PC-9 (cell line): ENCODE results near the gene OAS2. TPM values are rescaled to one million over a fixed set of nuclear protein-coding genes. Genes with fewer than 3 reads are reported as not detected.

Source experiments
- BruUV-seq: library from RNA; stranded (reverse); fragments of 400-500 nt; replicated peaks from 2 replicates; lab custom pipeline; 2021; lab: Mats Ljungman, UMichigan
- CTCF ChIA-PET: fragments of 300-600 bp; sonication (Branson Sonifier 250); formaldehyde crosslinking; loops from one replicate; lab custom pipeline; 2022; ENCODE audit warnings: antibody characterized with exemption; lab: Charles Lee
- POLR2A ChIA-PET: fragments of 300-600 bp; sonication (Branson Sonifier 250); formaldehyde crosslinking; loops from one replicate; lab custom pipeline; 2022; ENCODE audit warnings: antibody characterized with exemption; ENCODE audit not compliant: unreplicated experiment; lab: Charles Lee
- DNase-seq, 2 experiments: peaks; one replicate each; pipeline versions ENCODE4 v3.0.0 to v3.0.0-alpha.2; 2015 to 2022; ENCODE audit warnings: mixed read lengths in 1 of 2
- H2AFZ ChIP-seq: fragments of 200-600 bp; sonication (generic); 2 replicates; pipeline ENCODE4 v1.8.1; 2017; ENCODE audit warnings: antibody characterized with exemption
- H3F3A ChIP-seq: fragments of 200-600 bp; sonication (generic); 2 replicates; pipeline ENCODE4 v1.8.1; 2017; ENCODE audit warnings: antibody characterized with exemption, mild to moderate bottlenecking, low read depth; ENCODE audit not compliant: insufficient read depth
- H3K27ac ChIP-seq: fragments of 200-600 bp; sonication (generic); 2 replicates; pipeline ENCODE4 v1.6.1; 2016; ENCODE audit warnings: mixed run types
- H3K27me3 ChIP-seq: fragments of 200-600 bp; sonication (generic); 2 replicates; pipeline ENCODE4 v1.6.1; 2016; ENCODE audit warnings: low read depth, mixed run types; ENCODE audit not compliant: insufficient read depth
- H3K36me3 ChIP-seq: fragments of 200-600 bp; sonication (generic); 2 replicates; pipeline ENCODE4 v1.6.1; 2016; ENCODE audit warnings: low read depth, mixed run types
- H3K4me1 ChIP-seq: fragments of 200-600 bp; sonication (generic); replicated peaks from 2 replicates; pipeline ENCODE4 v1.6.1; 2016; ENCODE audit warnings: mixed run types; ENCODE audit not compliant: insufficient read depth
- H3K4me2 ChIP-seq: fragments of 200-600 bp; sonication (generic); 2 replicates; pipeline ENCODE4 v1.6.1; 2017; ENCODE audit warnings: mixed run types
- H3K4me3 ChIP-seq: fragments of 200-600 bp; sonication (generic); 2 replicates; pipeline ENCODE4 v1.6.1; 2016; ENCODE audit warnings: mixed run types
- H3K79me2 ChIP-seq: fragments of 200-600 bp; sonication (generic); 2 replicates; pipeline ENCODE4 v1.6.1; 2017; ENCODE audit warnings: low read depth, mixed run types
- H3K9me2 ChIP-seq: fragments of 200-600 bp; sonication (generic); 2 replicates; pipeline ENCODE4 v1.8.1; 2017; ENCODE audit warnings: mild to moderate bottlenecking; ENCODE audit not compliant: insufficient read depth
- H3K9me3 ChIP-seq: fragments of 200-600 bp; sonication (generic); 2 replicates; pipeline ENCODE4 v1.8.1; 2016; ENCODE audit warnings: low read depth; ENCODE audit not compliant: insufficient read depth
- H4K20me1 ChIP-seq: fragments of 200-600 bp; sonication (generic); 2 replicates; pipeline ENCODE4 v1.8.1; 2017; ENCODE audit not compliant: insufficient read depth
- CTCF ChIP-seq: fragments of 200-600 bp; sonication (generic); conservative IDR thresholded peaks from 2 replicates; pipeline ENCODE4 v1.6.1; 2017; ENCODE audit warnings: mixed run types, antibody characterized with exemption, mild to moderate bottlenecking, moderate library complexity
- EZH2 ChIP-seq: fragments of 200-600 bp; sonication (generic); IDR thresholded peaks from 2 replicates; pipeline ENCODE4 v1.8.0; 2017; ENCODE audit warnings: antibody characterized with exemption, low read depth
- intact Hi-C: fragments of 100-400 bp; cut with micrococcal nuclease; formaldehyde crosslinking; loops from one replicate; pipeline ENCODE4 v1.10.0; 2022; ENCODE audit not compliant: unreplicated experiment
- total RNA-seq: library from RNA; stranded (reverse); gene quantifications from 2 replicates; pipeline ENCODE4 v1.2.3, GENCODE V29; 2021

OAS2 gene
- total RNA-seq, 1 experiment from 2014 or later: 0.98 TPM

DNA sequence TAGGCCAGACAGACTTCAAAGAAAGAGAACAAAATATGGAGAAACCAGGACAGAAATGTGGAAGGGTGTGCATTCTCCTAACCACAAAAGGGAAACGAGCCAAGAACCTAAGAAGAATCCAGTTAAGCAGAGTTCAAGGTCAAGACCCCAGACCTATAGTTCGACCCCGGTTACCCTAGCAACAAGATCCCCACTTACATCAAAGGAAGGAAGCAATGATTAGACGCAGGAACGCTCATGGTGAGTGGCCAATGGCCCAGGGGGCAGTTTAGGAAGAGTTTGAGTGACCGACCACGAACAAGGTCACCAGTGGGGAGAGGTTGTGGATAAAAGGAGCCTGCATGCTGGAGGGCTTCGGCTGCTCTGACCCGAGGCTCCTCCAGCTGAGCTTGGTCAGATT lies 36.2 kb downstream of the OAS2 start:
- TF ChIP-seq CTCF: no peak
- TF ChIP-seq EZH2: no peak
- DNase-seq: no peak
- H3K27me3 ChIP-seq: peaks cover 14% of the 10 kb centered on the region; the same call in 1 of the 2 replicates
- no peaks in the 10 kb centered on the region for H3K4me1 ChIP-seq
- no peak overlapping the region for H3K4me2 ChIP-seq
- no peaks in the 10 kb centered on the region for H3K79me2 ChIP-seq
- intact Hi-C loops: no loop called here
- POLR2A ChIA-PET: no interaction called here
- H3K4me3 ChIP-seq: no peak overlapping the region
- no peaks in the 10 kb centered on the region for H3K36me3 ChIP-seq
- H3F3A ChIP-seq: 0 out of 2 replicates have a peak, but pooled peaks cover 4% of the 10 kb centered on the region
- CTCF ChIA-PET: no interaction called here
- H3K27ac ChIP-seq: no peak overlapping the region
- no peaks in the 10 kb centered on the region for H4K20me1 ChIP-seq
- BruUV-seq: no TSS peak
- no peaks in the 10 kb centered on the region; the same call in 1 of the 2 replicates for H3K9me3 ChIP-seq
- H2AFZ ChIP-seq: no peak overlapping the region
- no peaks in the 10 kb centered on the region for H3K9me2 ChIP-seq

GRCh38 chr12:113016796-113017195 lies 38.5 kb downstream of the OAS2 start:
- BruUV-seq: no TSS peak
- CTCF ChIA-PET: no interaction called here

DNA sequence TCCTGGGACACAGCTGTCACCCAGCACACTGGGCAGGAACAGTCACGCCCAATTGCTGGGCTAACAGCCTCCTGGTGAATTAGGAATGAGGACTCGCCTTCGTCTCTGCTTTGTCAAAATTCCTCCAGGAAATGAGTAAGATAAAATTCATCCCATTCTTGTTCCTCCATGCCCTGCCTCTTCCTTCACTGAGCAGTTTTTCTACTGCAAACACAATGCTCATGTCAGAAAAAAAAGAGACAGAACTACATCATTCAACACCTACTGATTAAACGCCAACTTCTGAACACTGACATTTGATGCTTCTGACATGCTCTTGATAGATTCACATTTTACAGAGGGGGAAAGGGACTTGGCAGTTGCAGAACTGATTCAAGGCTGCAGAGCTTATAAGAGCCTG lies 40.7 kb downstream of the OAS2 start:
- POLR2A ChIA-PET: no interaction called here
- Histone ChIP-seq H4K20me1 (no peaks in the 10 kb centered on the region), H3K4me3 (no peak overlapping the region), H2AFZ (no peak overlapping the region), H3K36me3 (no peaks in the 10 kb centered on the region), H3K9me2 (no peaks in the 10 kb centered on the region), H3K9me3 (no peaks in the 10 kb centered on the region), H3K27me3 (peaks cover 9% of the 10 kb centered on the region; the same call in 1 of the 2 replicates), H3K79me2 (no peaks in the 10 kb centered on the region), H3F3A (0 out of 2 replicates have a peak, but pooled peaks cover 4% of the 10 kb centered on the region), H3K27ac (no peak overlapping the region), H3K4me2 (no peak overlapping the region), H3K4me1 (no peaks in the 10 kb centered on the region)
- TF ChIP-seq CTCF (no peak), EZH2 (no peak)
- intact Hi-C loops: no loop called here
- CTCF ChIA-PET: interaction anchor here (0.6 kb wide), 2 partner anchors 22 to 29 kb away, joined by 3 to 7 read pairs; no protein-coding TSS in a partner anchor
- peak in 1 of 2 experiments; percentile 17 for DNase-seq
- no TSS peak for BruUV-seq

More at GRCh38 chr12:113016796-113017195, 38.5 kb downstream of the OAS2 start:
- TF ChIP-seq EZH2 (no peak), CTCF (no peak)
- Histone ChIP-seq H2AFZ (no peak overlapping the region), H3K27ac (no peak overlapping the region), H3K4me3 (no peak overlapping the region), H3K4me1 (no peaks in the 10 kb centered on the region), H3K79me2 (no peaks in the 10 kb centered on the region), H3K36me3 (no peaks in the 10 kb centered on the region), H3F3A (0 out of 2 replicates have a peak, but pooled peaks cover 4% of the 10 kb centered on the region), H3K9me3 (no peaks in the 10 kb centered on the region), H3K4me2 (no peak overlapping the region), H3K27me3 (0 out of 2 replicates have a peak, but pooled peaks cover 5% of the 10 kb centered on the region), H4K20me1 (no peaks in the 10 kb centered on the region), H3K9me2 (no peaks in the 10 kb centered on the region)
- POLR2A ChIA-PET: no interaction called here
- DNase-seq: no peak
- intact Hi-C loops: no loop called here
